HCT116 (cell line): ENCODE measurements around the gene CBFA2T2. TPM values are rescaled to one million over a fixed set of nuclear protein-coding genes. Genes with fewer than 3 reads are reported as not detected.

Source experiments
- ATAC-seq: fragments of 200-7000 bp; cut with Tn5 transposase; 2 replicates; pipeline ENCODE4 v1.9.1; 2020; ENCODE audit warnings: mild to moderate bottlenecking, moderate library complexity
- BruUV-seq: library from RNA; stranded (reverse); fragments of 400-500 nt; replicated peaks from 2 replicates; lab custom pipeline; 2021; lab: Mats Ljungman, UMichigan
- CTCF ChIA-PET: fragments of 300-600 bp; sonication (Branson Sonifier 250); formaldehyde crosslinking; loops from one replicate; lab custom pipeline; 2021; ENCODE audit warnings: antibody characterized with exemption; lab: Charles Lee
- POLR2A ChIA-PET: fragments of 300-600, 350-600 bp; sonication (Branson Sonifier 250); formaldehyde crosslinking; loops from one replicate; lab custom pipeline; 2021; ENCODE audit warnings: antibody characterized with exemption; lab: Charles Lee
- RAD21 ChIA-PET, 2 experiments: fragments of 300-600 bp; sonication (Branson Sonifier 250); formaldehyde crosslinking; loops; one replicate each; lab custom pipeline; 2023; ENCODE audit warnings: low total read pairs in 2 of 2; ENCODE audit not compliant: uncharacterized antibody in 2 of 2, unreplicated experiment in 2 of 2, low non-redundant PET in 1 of 2; lab: Charles Lee
- DNase-seq: peaks from one replicate; pipeline ENCODE4 v3.0.0-alpha.2; 2010; ENCODE audit warnings: low read depth, low spot score
- H2AFZ ChIP-seq: fragments of 200-600 bp; shearing (Covaris generic), sonication (generic); 2 replicates; pipeline ENCODE4 v1.6.1; 2017; ENCODE audit warnings: low read depth, mixed run types, mixed read lengths, antibody characterized with exemption, low read length; ENCODE audit not compliant: poor library complexity, severe bottlenecking
- H3K27ac ChIP-seq: 2 replicates; pipeline ENCODE4 v1.5.1; 2012; ENCODE audit warnings: low read depth, low read length
- H3K27me3 ChIP-seq: fragments of 200-600 bp; sonication (generic); 2 replicates; pipeline ENCODE4 v1.6.1; 2016; ENCODE audit warnings: mixed run types, low read length, mixed read lengths; ENCODE audit not compliant: insufficient read depth
- H3K36me3 ChIP-seq, 2 experiments: fragments of 200-500 bp in 1 of 2; fragments of 200-600 bp in 1 of 2; sonication (Bioruptor generic) in 1 of 2; sonication (generic) in 1 of 2; 2 replicates each; pipeline versions ENCODE4 v1.5.1 to v1.6.1; 2014 to 2016; ENCODE audit warnings: low read length in 2 of 2, inconsistent platforms in 1 of 2, mixed read lengths in 1 of 2, mixed run types in 1 of 2; ENCODE audit not compliant: insufficient read depth in 2 of 2, control insufficient read depth in 1 of 2
- H3K4me1 ChIP-seq, 2 experiments: fragments of 200-600 bp in 1 of 2; sonication (generic) in 1 of 2; 2 replicates each; pipeline versions ENCODE4 v1.5.1 to v1.6.1; 2012 to 2017; ENCODE audit warnings: low read length in 2 of 2, inconsistent platforms in 1 of 2, mild to moderate bottlenecking in 1 of 2, mixed read lengths in 1 of 2, mixed run types in 1 of 2, moderate library complexity in 1 of 2; ENCODE audit not compliant: insufficient read depth in 2 of 2, control insufficient read depth in 1 of 2
- H3K4me2 ChIP-seq: fragments of 200-600 bp; sonication (generic); 2 replicates; pipeline ENCODE4 v1.6.1; 2017; ENCODE audit warnings: mixed run types, low read length, mixed read lengths
- H3K4me3 ChIP-seq, 2 experiments: fragments of 200-600 bp in 1 of 2; sonication (generic) in 1 of 2; replicated peaks in 1 of 2; 2 replicates each; pipeline ENCODE4 v1.5.1; 2011 to 2016; ENCODE audit warnings: low read length in 2 of 2, control low read depth in 1 of 2, low read depth in 1 of 2, mild to moderate bottlenecking in 1 of 2, mixed read lengths in 1 of 2, mixed run types in 1 of 2
- H3K79me2 ChIP-seq: fragments of 200-600 bp; sonication (generic); 2 replicates; pipeline ENCODE4 v1.6.1; 2017; ENCODE audit warnings: mild to moderate bottlenecking, mixed run types, low read length, moderate library complexity, mixed read lengths; ENCODE audit not compliant: insufficient read depth
- H3K9ac ChIP-seq: fragments of 200-600 bp; sonication (generic); 2 replicates; pipeline ENCODE4 v1.6.1; 2016; ENCODE audit warnings: low read length, mixed read lengths
- H3K9me2 ChIP-seq: fragments of 200-600 bp; sonication (generic), shearing (Covaris generic); 2 replicates; pipeline ENCODE4 v1.6.1; 2017; ENCODE audit warnings: mixed run types, mild to moderate bottlenecking, moderate library complexity; ENCODE audit not compliant: insufficient read depth
- H3K9me3 ChIP-seq, 2 experiments: fragments of 200-500 bp in 1 of 2; fragments of 200-600 bp in 1 of 2; sonication (Bioruptor generic) in 1 of 2; sonication (generic) in 1 of 2; 2 replicates each; pipeline ENCODE4 v1.6.1; 2014 to 2017; ENCODE audit warnings: low read length in 2 of 2, mixed read lengths in 2 of 2, inconsistent platforms in 1 of 2, low read depth in 1 of 2, mild to moderate bottlenecking in 1 of 2, mixed run types in 1 of 2, moderate library complexity in 1 of 2; ENCODE audit not compliant: control insufficient read depth in 1 of 2, insufficient read depth in 1 of 2
- H4K20me1 ChIP-seq: fragments of 200-600 bp; sonication (generic), shearing (Covaris generic); 2 replicates; pipeline ENCODE4 v1.6.1; 2017; ENCODE audit warnings: mixed run types, mild to moderate bottlenecking, moderate library complexity; ENCODE audit not compliant: insufficient read depth
- CEBPB ChIP-seq: IDR thresholded peaks from 2 replicates; pipeline ENCODE4 v1.6.1; 2012; ENCODE audit warnings: low read depth
- EZH2 ChIP-seq: fragments of 200-600 bp; sonication (generic); IDR thresholded peaks from 2 replicates; pipeline ENCODE4 v1.6.1; 2017; ENCODE audit warnings: antibody characterized with exemption, mixed run types
- EZH2phosphoT487 ChIP-seq: fragments of 200-600 bp; IDR thresholded peaks from 2 replicates; pipeline ENCODE4 v1.6.1; 2018; ENCODE audit warnings: antibody characterized with exemption, borderline replicate concordance
- SP1 ChIP-seq: IDR thresholded peaks from 2 replicates; pipeline ENCODE4 v1.6.1; 2012; ENCODE audit warnings: low read depth
- SRF ChIP-seq: IDR thresholded peaks from 2 replicates; pipeline ENCODE4 v1.6.1; 2012; ENCODE audit warnings: low read depth
- TCF7L2 ChIP-seq: IDR thresholded peaks from 2 replicates; pipeline ENCODE4 v1.7.0; 2011; ENCODE audit warnings: borderline replicate concordance, inconsistent platforms; ENCODE audit not compliant: insufficient read depth, insufficient read length; ENCODE audit errors: extremely low read depth
- ZFX ChIP-seq: fragments of 450-650 bp; IDR thresholded peaks from 2 replicates; pipeline ENCODE4 v1.6.1; 2017
- intact Hi-C: fragments of 100-400 bp; cut with micrococcal nuclease; formaldehyde crosslinking; loops from 2 replicates; pipeline ENCODE4 v1.10.0; 2022
- total RNA-seq: library from RNA; stranded (reverse); gene quantifications from one replicate; pipeline ENCODE4 v1.2.1, GENCODE V29; 2021; ENCODE audit not compliant: unreplicated experiment
- TF ChIP-seq, protein P1 (sequence below): IDR thresholded peaks from 2 replicates; pipeline ENCODE4 v1.6.1; 2012
- TF ChIP-seq, protein P2 (sequence below), 3 experiments: fragments of 200-600 bp in 1 of 3; sonication (generic) in 1 of 3; IDR thresholded peaks in 2 of 3; conservative IDR thresholded peaks in 1 of 3; 2 replicates each; pipeline ENCODE4 v1.5.1; 2012 to 2017; ENCODE audit warnings: low read depth in 2 of 3, low read length in 2 of 3, antibody characterized with exemption in 1 of 3, borderline replicate concordance in 1 of 3, control low read depth in 1 of 3, mild to moderate bottlenecking in 1 of 3, mixed read lengths in 1 of 3, mixed run types in 1 of 3, moderate library complexity in 1 of 3; ENCODE audit not compliant: insufficient read depth in 1 of 3
- TF ChIP-seq, protein P3 (sequence below): IDR thresholded peaks from 2 replicates; pipeline ENCODE4 v1.6.1; 2012
- TF ChIP-seq, protein P4 (sequence below): IDR thresholded peaks from 2 replicates; pipeline ENCODE4 v1.6.1; 2012; ENCODE audit warnings: low read depth
- TF ChIP-seq, protein P5 (sequence below): IDR thresholded peaks from 2 replicates; pipeline ENCODE4 v1.6.1; 2011; ENCODE audit warnings: mild to moderate bottlenecking, low read length, moderate library complexity; ENCODE audit not compliant: insufficient replicate concordance; ENCODE audit errors: extremely low read depth

CBFA2T2 gene
- total RNA-seq, 1 experiment from 2014 or later: 8.0 TPM

DNA sequence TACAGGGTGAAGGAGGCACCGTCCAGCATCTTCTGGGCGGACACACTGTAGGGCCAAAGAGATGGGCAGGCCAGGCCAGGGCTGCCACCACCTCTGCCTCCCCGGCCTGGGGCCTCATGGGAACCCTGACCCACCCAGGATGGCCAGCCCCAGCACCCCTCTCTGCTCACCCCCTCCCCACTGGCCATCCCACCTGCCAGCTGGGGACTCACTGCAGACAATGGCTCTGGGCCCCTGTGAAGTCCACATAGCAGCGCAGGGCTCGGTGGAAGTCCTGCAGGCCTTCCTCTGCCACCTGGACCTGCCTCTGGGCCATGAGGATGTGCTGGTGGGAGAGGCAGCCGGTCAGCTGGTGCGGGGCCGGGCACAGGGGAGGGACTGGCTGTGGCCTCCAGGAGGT, 168.6 kb downstream of the CBFA2T2 start (continued):
- TF ChIP-seq SP1: no peak
- TF ChIP-seq, protein P1, sequence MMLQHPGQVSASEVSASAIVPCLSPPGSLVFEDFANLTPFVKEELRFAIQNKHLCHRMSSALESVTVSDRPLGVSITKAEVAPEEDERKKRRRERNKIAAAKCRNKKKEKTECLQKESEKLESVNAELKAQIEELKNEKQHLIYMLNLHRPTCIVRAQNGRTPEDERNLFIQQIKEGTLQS: no peak
- TF ChIP-seq, all 23 proteins: peak for 0

DNA sequence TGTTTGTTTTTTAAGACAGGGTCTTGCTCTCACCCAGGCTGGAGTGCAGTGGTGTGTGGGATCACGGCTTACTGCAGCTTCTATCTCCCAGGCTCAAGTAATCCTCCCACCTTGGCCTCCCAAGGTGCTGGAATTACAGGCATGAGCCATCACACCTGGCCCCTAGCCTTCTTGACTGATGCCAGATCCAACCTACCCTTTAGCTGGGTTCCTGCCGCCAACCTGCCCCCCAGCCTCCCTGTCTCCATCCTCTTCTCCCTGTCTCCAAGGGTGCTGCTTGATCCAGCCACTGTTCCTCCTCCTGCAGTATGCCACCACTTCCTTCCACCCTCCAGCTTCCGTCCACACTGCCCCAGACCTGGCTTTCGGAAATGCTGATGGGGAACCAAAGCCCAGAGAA, 169.0 kb downstream of the CBFA2T2 start:
- peaks cover 6% of the 10 kb centered on the region; the same call in 1 of the 2 replicates for H3K79me2 ChIP-seq
- DNase-seq: no peak
- no peak overlapping the region for H3K27ac ChIP-seq
- H3K4me2 ChIP-seq: no peak overlapping the region
- no peaks in the 10 kb centered on the region for H4K20me1 ChIP-seq
- no peak overlapping the region for H3K9ac ChIP-seq
- H3K27me3 ChIP-seq: no peaks in the 10 kb centered on the region
- intact Hi-C loops: loop anchor here (10.0 kb wide), 1 partner anchor 466 kb away; no protein-coding TSS in a partner anchor
- no peaks in the 10 kb centered on the region for H3K9me2 ChIP-seq
- TF ChIP-seq, protein P2, sequence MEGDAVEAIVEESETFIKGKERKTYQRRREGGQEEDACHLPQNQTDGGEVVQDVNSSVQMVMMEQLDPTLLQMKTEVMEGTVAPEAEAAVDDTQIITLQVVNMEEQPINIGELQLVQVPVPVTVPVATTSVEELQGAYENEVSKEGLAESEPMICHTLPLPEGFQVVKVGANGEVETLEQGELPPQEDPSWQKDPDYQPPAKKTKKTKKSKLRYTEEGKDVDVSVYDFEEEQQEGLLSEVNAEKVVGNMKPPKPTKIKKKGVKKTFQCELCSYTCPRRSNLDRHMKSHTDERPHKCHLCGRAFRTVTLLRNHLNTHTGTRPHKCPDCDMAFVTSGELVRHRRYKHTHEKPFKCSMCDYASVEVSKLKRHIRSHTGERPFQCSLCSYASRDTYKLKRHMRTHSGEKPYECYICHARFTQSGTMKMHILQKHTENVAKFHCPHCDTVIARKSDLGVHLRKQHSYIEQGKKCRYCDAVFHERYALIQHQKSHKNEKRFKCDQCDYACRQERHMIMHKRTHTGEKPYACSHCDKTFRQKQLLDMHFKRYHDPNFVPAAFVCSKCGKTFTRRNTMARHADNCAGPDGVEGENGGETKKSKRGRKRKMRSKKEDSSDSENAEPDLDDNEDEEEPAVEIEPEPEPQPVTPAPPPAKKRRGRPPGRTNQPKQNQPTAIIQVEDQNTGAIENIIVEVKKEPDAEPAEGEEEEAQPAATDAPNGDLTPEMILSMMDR (IDR thresholded peaks at IDR 0.05 in 2 of 3, conservative IDR thresholded peaks at IDR 0.05 in 1 of 3; ENCODE audit: borderline replicate concordance in 1 of 3, insufficient read depth in 1 of 3, low read depth in 2 of 3, low read length in 2 of 3): no peak
- TF ChIP-seq EZH2: no peak
- no peak for TF ChIP-seq EZH2phosphoT487
- TF ChIP-seq, protein P3, sequence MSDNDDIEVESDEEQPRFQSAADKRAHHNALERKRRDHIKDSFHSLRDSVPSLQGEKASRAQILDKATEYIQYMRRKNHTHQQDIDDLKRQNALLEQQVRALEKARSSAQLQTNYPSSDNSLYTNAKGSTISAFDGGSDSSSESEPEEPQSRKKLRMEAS: no peak
- no peak for TF ChIP-seq TCF7L2
- TF ChIP-seq, protein P4, sequence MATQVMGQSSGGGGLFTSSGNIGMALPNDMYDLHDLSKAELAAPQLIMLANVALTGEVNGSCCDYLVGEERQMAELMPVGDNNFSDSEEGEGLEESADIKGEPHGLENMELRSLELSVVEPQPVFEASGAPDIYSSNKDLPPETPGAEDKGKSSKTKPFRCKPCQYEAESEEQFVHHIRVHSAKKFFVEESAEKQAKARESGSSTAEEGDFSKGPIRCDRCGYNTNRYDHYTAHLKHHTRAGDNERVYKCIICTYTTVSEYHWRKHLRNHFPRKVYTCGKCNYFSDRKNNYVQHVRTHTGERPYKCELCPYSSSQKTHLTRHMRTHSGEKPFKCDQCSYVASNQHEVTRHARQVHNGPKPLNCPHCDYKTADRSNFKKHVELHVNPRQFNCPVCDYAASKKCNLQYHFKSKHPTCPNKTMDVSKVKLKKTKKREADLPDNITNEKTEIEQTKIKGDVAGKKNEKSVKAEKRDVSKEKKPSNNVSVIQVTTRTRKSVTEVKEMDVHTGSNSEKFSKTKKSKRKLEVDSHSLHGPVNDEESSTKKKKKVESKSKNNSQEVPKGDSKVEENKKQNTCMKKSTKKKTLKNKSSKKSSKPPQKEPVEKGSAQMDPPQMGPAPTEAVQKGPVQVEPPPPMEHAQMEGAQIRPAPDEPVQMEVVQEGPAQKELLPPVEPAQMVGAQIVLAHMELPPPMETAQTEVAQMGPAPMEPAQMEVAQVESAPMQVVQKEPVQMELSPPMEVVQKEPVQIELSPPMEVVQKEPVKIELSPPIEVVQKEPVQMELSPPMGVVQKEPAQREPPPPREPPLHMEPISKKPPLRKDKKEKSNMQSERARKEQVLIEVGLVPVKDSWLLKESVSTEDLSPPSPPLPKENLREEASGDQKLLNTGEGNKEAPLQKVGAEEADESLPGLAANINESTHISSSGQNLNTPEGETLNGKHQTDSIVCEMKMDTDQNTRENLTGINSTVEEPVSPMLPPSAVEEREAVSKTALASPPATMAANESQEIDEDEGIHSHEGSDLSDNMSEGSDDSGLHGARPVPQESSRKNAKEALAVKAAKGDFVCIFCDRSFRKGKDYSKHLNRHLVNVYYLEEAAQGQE: no peak
- TF ChIP-seq, protein P5, sequence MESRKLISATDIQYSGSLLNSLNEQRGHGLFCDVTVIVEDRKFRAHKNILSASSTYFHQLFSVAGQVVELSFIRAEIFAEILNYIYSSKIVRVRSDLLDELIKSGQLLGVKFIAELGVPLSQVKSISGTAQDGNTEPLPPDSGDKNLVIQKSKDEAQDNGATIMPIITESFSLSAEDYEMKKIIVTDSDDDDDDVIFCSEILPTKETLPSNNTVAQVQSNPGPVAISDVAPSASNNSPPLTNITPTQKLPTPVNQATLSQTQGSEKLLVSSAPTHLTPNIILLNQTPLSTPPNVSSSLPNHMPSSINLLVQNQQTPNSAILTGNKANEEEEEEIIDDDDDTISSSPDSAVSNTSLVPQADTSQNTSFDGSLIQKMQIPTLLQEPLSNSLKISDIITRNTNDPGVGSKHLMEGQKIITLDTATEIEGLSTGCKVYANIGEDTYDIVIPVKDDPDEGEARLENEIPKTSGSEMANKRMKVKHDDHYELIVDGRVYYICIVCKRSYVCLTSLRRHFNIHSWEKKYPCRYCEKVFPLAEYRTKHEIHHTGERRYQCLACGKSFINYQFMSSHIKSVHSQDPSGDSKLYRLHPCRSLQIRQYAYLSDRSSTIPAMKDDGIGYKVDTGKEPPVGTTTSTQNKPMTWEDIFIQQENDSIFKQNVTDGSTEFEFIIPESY: no peak
- no peak for TF ChIP-seq CEBPB
- no peak for TF ChIP-seq ZFX
- TF ChIP-seq SRF: no peak
- no peaks in the 10 kb centered on the region for H3K9me3 ChIP-seq
- H3K4me3 ChIP-seq: no peak overlapping the region
- peaks cover 0 to 3% of the 10 kb centered on the region in 2 experiments; a peak in 1 of 4 replicates for H3K36me3 ChIP-seq
- POLR2A ChIA-PET: no interaction called here
- CTCF ChIA-PET: no interaction called here
- no TSS peak for BruUV-seq
- no peak overlapping the region for H2AFZ ChIP-seq
- H3K4me1 ChIP-seq: peaks cover 0 to 21% of the 10 kb centered on the region in 2 experiments; a peak in 2 of 4 replicates
- RAD21 ChIA-PET: no interaction called here
- ATAC-seq: no peak
